IPS DF 6.9 (cell line): ENCODE measurements around the gene KRTCAP2.
A peak's percentile ranks its signal among the peaks of the same experiment; 100 is the strongest.
"Not testable (repeated sequence)": the region's sequence is repeated elsewhere in the genome, so short reads cannot be mapped to it uniquely, and the experiment has no call there.

ENCODE experiments used
- DNase-seq: peaks from one replicate; pipeline ENCODE4 v3.0.0-alpha.2; 2013; ENCODE audit warnings: low read depth, low spot score
- H3K27ac ChIP-seq: one replicate; pipeline ENCODE4 v1.5.1; 2013; ENCODE audit warnings: low read length, control low read depth
- H3K27me3 ChIP-seq: 2 replicates; pipeline ENCODE4 v1.6.1; 2013; ENCODE audit warnings: mild to moderate bottlenecking, low read length; ENCODE audit not compliant: control insufficient read depth, insufficient read depth
- H3K36me3 ChIP-seq: 2 replicates; pipeline ENCODE4 v1.6.1; 2013; ENCODE audit warnings: low read length; ENCODE audit not compliant: control insufficient read depth, insufficient read depth
- H3K4me1 ChIP-seq: 2 replicates; pipeline ENCODE4 v1.6.1; 2013; ENCODE audit warnings: low read length; ENCODE audit not compliant: control insufficient read depth, insufficient read depth
- H3K4me3 ChIP-seq: 2 replicates; pipeline ENCODE4 v1.5.1; 2013; ENCODE audit warnings: mild to moderate bottlenecking, low read length
- H3K9me3 ChIP-seq: 2 replicates; pipeline ENCODE4 v1.6.1; 2013; ENCODE audit warnings: low read length, inconsistent platforms; ENCODE audit not compliant: control insufficient read depth, insufficient read depth
- WGBS: extraction: QIAGEN DNeasy Blood & Tissue Kit; methylation state at CpG from one replicate; pipeline ENCODE4 v1.1.7; 2013; ENCODE audit warnings: mixed read lengths, missing lambda C conversion rate; ENCODE audit not compliant: insufficient read length, insufficient coverage; 5-methylcytosine and 5-hydroxymethylcytosine counted together

The KRTCAP2 gene

GRCh38 chr1:155198547-155198906 is 25.4 kb upstream of the KRTCAP2 start:
- peaks cover 61% of the 10 kb centered on the region for H3K36me3 ChIP-seq
- no peak overlapping the region for H3K4me3 ChIP-seq
- H3K4me1 ChIP-seq = peaks cover 15% of the 10 kb centered on the region
- no peaks in the 10 kb centered on the region for H3K27me3 ChIP-seq
- no CpG with 5 or more reads among the region's 3 CpGs for WGBS
- H3K27ac ChIP-seq = no peak overlapping the region
- no peak for DNase-seq
- no peaks in the 10 kb centered on the region for H3K9me3 ChIP-seq

GRCh38 chr1:155197901-155198546 is 24.9 kb upstream of the KRTCAP2 start:
- Histone ChIP-seq H3K9me3 (no peaks in the 10 kb centered on the region), H3K4me3 (no peak overlapping the region), H3K27ac (no peak overlapping the region), H3K27me3 (no peaks in the 10 kb centered on the region), H3K36me3 (peaks cover 56% of the 10 kb centered on the region), H3K4me1 (peaks cover 15% of the 10 kb centered on the region)
- no peak for DNase-seq
- no CpG with 5 or more reads among the region's 15 CpGs for WGBS

- H3K4me1 ChIP-seq = peaks cover 18% of the 10 kb centered on the region
- DNase-seq = no peak
- no peak overlapping the region for H3K27ac ChIP-seq
- H3K9me3 ChIP-seq = no peaks in the 10 kb centered on the region
- H3K27me3 ChIP-seq = no peaks in the 10 kb centered on the region
- peaks cover 47% of the 10 kb centered on the region for H3K36me3 ChIP-seq
- WGBS = no CpG with 5 or more reads among the region's 20 CpGs
- H3K4me3 ChIP-seq = peak overlapping the region; percentile 21; the same call in 1 of the 2 replicates
Observed at GRCh38 chr1:155196893-155197638, 24.0 kb upstream of the KRTCAP2 start.

GRCh38 chr1:155196103-155196892 is 23.2 kb upstream of the KRTCAP2 start:
- Histone ChIP-seq H3K4me3 (peak overlapping the region; percentile 84; the same call in 1 of the 2 replicates), H3K9me3 (no peaks in the 10 kb centered on the region), H3K27me3 (no peaks in the 10 kb centered on the region), H3K4me1 (peaks cover 18% of the 10 kb centered on the region), H3K36me3 (peaks cover 40% of the 10 kb centered on the region), H3K27ac (no peak overlapping the region)
- DNase-seq = no peak
- WGBS = no CpG with 5 or more reads among the region's 6 CpGs

- Histone ChIP-seq H3K27me3 (no peaks in the 10 kb centered on the region), H3K4me1 (peaks cover 18% of the 10 kb centered on the region), H3K9me3 (no peaks in the 10 kb centered on the region), H3K4me3 (peak overlapping the region; percentile 84), H3K27ac (no peak overlapping the region), H3K36me3 (peaks cover 31% of the 10 kb centered on the region)
- no peak for DNase-seq
- no CpG with 5 or more reads among the region's 27 CpGs for WGBS
Observed at GRCh38 chr1:155195201-155196102, 22.3 kb upstream of the KRTCAP2 start.

- H3K9me3 ChIP-seq, H3K27me3 ChIP-seq, H3K27ac ChIP-seq, DNase-seq: not testable (repeated sequence)
- peaks cover 21% of the 10 kb centered on the region for H3K36me3 ChIP-seq
- H3K4me3 ChIP-seq = peak overlapping the region; percentile 41; the same call in 1 of the 2 replicates
- WGBS = no CpG with 5 or more reads among the region's 16 CpGs
- H3K4me1 ChIP-seq = peaks cover 18% of the 10 kb centered on the region
Observed at GRCh38 chr1:155193991-155194240, 20.8 kb upstream of the KRTCAP2 start.

- Histone ChIP-seq H3K27me3 (no peaks in the 10 kb centered on the region), H3K27ac (no peak overlapping the region), H3K9me3 (no peaks in the 10 kb centered on the region), H3K4me3 (peak overlapping the region; percentile 41; the same call in 1 of the 2 replicates), H3K4me1 (peaks cover 18% of the 10 kb centered on the region), H3K36me3 (peaks cover 19% of the 10 kb centered on the region)
- WGBS = no CpG with 5 or more reads among the region's 38 CpGs
- no peak for DNase-seq
Observed at GRCh38 chr1:155193275-155193990, 20.3 kb upstream of the KRTCAP2 start.

- no CpG with 5 or more reads among the region's 20 CpGs for WGBS
- Histone ChIP-seq H3K4me1 (peaks cover 17% of the 10 kb centered on the region), H3K4me3 (peak overlapping the region; percentile 41; the same call in 1 of the 2 replicates), H3K9me3 (no peaks in the 10 kb centered on the region), H3K27me3 (no peaks in the 10 kb centered on the region), H3K36me3 (peaks cover 10% of the 10 kb centered on the region), H3K27ac (no peak overlapping the region)
- DNase-seq = no peak
Observed at GRCh38 chr1:155192346-155193274, 19.5 kb upstream of the KRTCAP2 start.

- Histone ChIP-seq H3K36me3 (peaks cover 3% of the 10 kb centered on the region), H3K27ac (no peak overlapping the region)
- WGBS = no CpG with 5 or more reads among the region's 17 CpGs
Observed at GRCh38 chr1:155191904-155192303, 18.8 kb upstream of the KRTCAP2 start.

More at GRCh38 chr1:155191904-155192303, 18.8 kb upstream of the KRTCAP2 start:
- no peak overlapping the region for H3K4me3 ChIP-seq
- no peaks in the 10 kb centered on the region for H3K27me3 ChIP-seq
- no peak for DNase-seq
- H3K9me3 ChIP-seq = no peaks in the 10 kb centered on the region
- peaks cover 14% of the 10 kb centered on the region for H3K4me1 ChIP-seq
